ENCODE measurements around the gene MTHFD2. TPM values are rescaled to one million over a fixed set of nuclear protein-coding genes. Genes with fewer than 3 reads are reported as not detected.

Gene MTHFD2
- total RNA-seq, 1 experiment from 2014 or later, result 59.0 TPM

GRCh38 chr2:74262681-74263080, 64.3 kb downstream of the MTHFD2 start:
- DNase-seq (ENCODE audit: low read depth), result no peak

- DNase-seq (ENCODE audit: low read depth), result peak; percentile 15
Observed at GRCh38 chr2:74264281-74264680, 65.9 kb downstream of the MTHFD2 start.

GRCh38 chr2:74267068-74267467, 68.7 kb downstream of the MTHFD2 start:
- DNase-seq (ENCODE audit: low read depth), result no peak

Other genes with a start within 250 kb of the MTHFD2 start
- 2.9 and 3.7 TPM in 2 replicates for gene TET3, start 213.7 kb upstream of the MTHFD2 start, total RNA-seq (2014; rRNA removed)
- gene BOLA3, start 50.7 kb upstream of the MTHFD2 start, total RNA-seq (2014; rRNA removed), result 92.3 and 116 TPM in 2 replicates
- 113 and 131 TPM in 2 replicates for gene MOB1A, start 19.7 kb upstream of the MTHFD2 start, total RNA-seq (2014; rRNA removed)
- gene SLC4A5, start 144.8 kb downstream of the MTHFD2 start, total RNA-seq (2014; rRNA removed), result 0.11 TPM in 1 of 2 replicates, not detected in the other
- gene DCTN1, start 181.7 kb downstream of the MTHFD2 start, total RNA-seq (2014; rRNA removed), result 117 and 126 TPM in 2 replicates
- gene C2orf81, start 223.0 kb downstream of the MTHFD2 start, total RNA-seq (2014; rRNA removed), result 0.63 and 1.5 TPM in 2 replicates
- gene WDR54, start 223.1 kb downstream of the MTHFD2 start, total RNA-seq (2014; rRNA removed), result 40.0 and 55.8 TPM in 2 replicates
- gene RTKN, start 243.3 kb downstream of the MTHFD2 start, total RNA-seq (2014; rRNA removed), result 36.2 and 51.4 TPM in 2 replicates